ENCODE results near the gene CLPTM1L.

GRCh38 chr5:1338506-1339070, 6.3 kb downstream of the CLPTM1L start:
- TF ChIP-seq EZH2 (IDR thresholded peaks at IDR 0.05) (no peak), POLR2AphosphoS5 (IDR thresholded peaks at IDR 0.05; ENCODE audit: borderline replicate concordance, low read depth, low read length) (no peak)
